K562 (cell line): ENCODE data around the gene MAP2K7. TPM values are rescaled to one million over a fixed set of nuclear protein-coding genes. Genes with fewer than 3 reads are reported as not detected.

Experiments
- ATAC-seq: fragments of 200-7000 bp; cut with Tn5 transposase; 3 replicates; pipeline ENCODE4 v1.9.1; 2020; ENCODE audit warnings: moderate library complexity
- BruUV-seq: library from RNA; stranded (reverse); fragments of 400-500 nt; replicated peaks from 2 replicates; lab custom pipeline; 2021; lab: Mats Ljungman, UMichigan
- CTCF ChIA-PET: fragments of 300-600 bp; formaldehyde crosslinking; extraction: SDS; loops from one replicate; lab custom pipeline; 2021; ENCODE audit warnings: low intra/inter-chr PET ratio; lab: Yijun Ruan, JAX
- POLR2A ChIA-PET: fragments of 300-600, 350-650 bp; sonication (Branson Sonifier 250); formaldehyde crosslinking; extraction: SDS; loops from one replicate; lab custom pipeline; 2021; ENCODE audit warnings: antibody characterized with exemption, inconsistent platforms; lab: Yijun Ruan, JAX
- DNase-seq, 4 experiments: peaks; one replicate each; pipeline versions ENCODE4 v3.0.0 to v3.0.0-alpha.2; 2011 to 2018; ENCODE audit warnings: low spot score in 3 of 4, mixed read lengths in 3 of 4; ENCODE audit errors: extremely low read depth in 1 of 4
- FAIRE-seq: peaks from 2 replicates; lab custom pipeline; 2011; peaks lifted over from hg19 to GRCh38; lab: Jason Lieb, UNC
- H2AFZ ChIP-seq: 2 replicates; pipeline ENCODE4 v1.6.0; 2011; ENCODE audit warnings: low read depth, low read length, control low read depth, inconsistent platforms
- H3K27ac ChIP-seq: fragments of 200-600 bp; 3 replicates; pipeline ENCODE4 v1.8.0; 2011; ENCODE audit warnings: low read depth, mild to moderate bottlenecking, control low read depth, inconsistent platforms, low read length, moderate library complexity, mixed read lengths; ENCODE audit errors: extremely low read depth
- H3K27me3 ChIP-seq, 2 experiments: fragments of 300-600 bp in 1 of 2; 2 replicates in 1 of 2; 3 replicates in 1 of 2; pipeline versions ENCODE4 v1.6.0 to v1.8.0; 2011; ENCODE audit warnings: inconsistent platforms in 2 of 2, low read length in 2 of 2, mild to moderate bottlenecking in 1 of 2, mixed read lengths in 1 of 2, moderate library complexity in 1 of 2; ENCODE audit not compliant: control insufficient read depth in 2 of 2, insufficient read depth in 2 of 2
- H3K36me3 ChIP-seq: fragments of 300-600 bp; 3 replicates; pipeline ENCODE4 v1.8.0; 2011; ENCODE audit warnings: mild to moderate bottlenecking, low read length, inconsistent platforms; ENCODE audit not compliant: control insufficient read depth, insufficient read depth
- H3K4me1 ChIP-seq, 2 experiments: fragments of 200-600 bp in 1 of 2; replicated peaks in 1 of 2; 2 replicates in 1 of 2; 3 replicates in 1 of 2; pipeline versions ENCODE4 v1.5.1 to v1.8.0; 2011; ENCODE audit warnings: inconsistent platforms in 2 of 2, low read length in 2 of 2, mild to moderate bottlenecking in 1 of 2, mixed read lengths in 1 of 2, moderate library complexity in 1 of 2; ENCODE audit not compliant: control insufficient read depth in 2 of 2, insufficient read depth in 2 of 2
- H3K4me2 ChIP-seq: 2 replicates; pipeline ENCODE4 v1.6.1; 2011; ENCODE audit warnings: low read length, control low read depth, inconsistent platforms, mixed read lengths; ENCODE audit not compliant: insufficient read depth
- H3K4me3 ChIP-seq: fragments of 200-600 bp; sonication (generic), shearing (Covaris generic); 2 replicates; pipeline ENCODE4 v1.5.1; 2016; ENCODE audit warnings: control low read depth, inconsistent platforms
- H3K79me2 ChIP-seq: fragments of 200-600 bp; 3 replicates; pipeline ENCODE4 v1.8.0; 2011; ENCODE audit warnings: low read length, inconsistent platforms; ENCODE audit not compliant: control insufficient read depth, insufficient read depth
- H3K9ac ChIP-seq, 2 experiments: 2 replicates each; pipeline versions ENCODE4 v1.6.0 to v1.6.1; 2011; ENCODE audit warnings: low read depth in 2 of 2, low read length in 2 of 2, control low read depth in 1 of 2, inconsistent platforms in 1 of 2, mild to moderate bottlenecking in 1 of 2, mixed read lengths in 1 of 2; ENCODE audit not compliant: insufficient read depth in 1 of 2
- H3K9me1 ChIP-seq: one replicate; pipeline ENCODE4 v1.6.0; 2011; ENCODE audit warnings: inconsistent platforms, mild to moderate bottlenecking, low read length, moderate library complexity; ENCODE audit not compliant: control insufficient read depth, insufficient read depth
- H3K9me3 ChIP-seq: replicated peaks from 2 replicates; pipeline ENCODE4 v1.5.1; 2011; ENCODE audit warnings: low read depth, low read length, inconsistent platforms; ENCODE audit not compliant: control insufficient read depth, insufficient read depth
- H4K20me1 ChIP-seq: replicated peaks from 2 replicates; pipeline ENCODE4 v1.6.1; 2011; ENCODE audit warnings: low read length, inconsistent platforms, mixed read lengths; ENCODE audit not compliant: control insufficient read depth, insufficient read depth
- ARNT ChIP-seq, 2 experiments: fragments of 450-650 bp; IDR thresholded peaks; 2 replicates each; pipeline ENCODE4 v1.6.1; 2016; ENCODE audit warnings: mild to moderate bottlenecking in 1 of 2
- CBX8 ChIP-seq: fragments of 200-600 bp; sonication (generic); IDR thresholded peaks from 2 replicates; pipeline ENCODE4 v1.6.1; 2012; ENCODE audit warnings: borderline replicate concordance, mixed run types, low read depth, mild to moderate bottlenecking, moderate library complexity, mixed read lengths, low read length, control low read depth, inconsistent platforms; ENCODE audit not compliant: poor library complexity, severe bottlenecking; ENCODE audit errors: extremely low read depth
- EGR1 ChIP-seq: fragments of 450-650 bp; conservative IDR thresholded peaks from 2 replicates; pipeline ENCODE4 v1.6.1; 2017; ENCODE audit warnings: mild to moderate bottlenecking
- NCOA6 ChIP-seq: fragments of 450-650 bp; IDR thresholded peaks from 2 replicates; pipeline ENCODE4 v1.6.1; 2017; ENCODE audit warnings: mild to moderate bottlenecking
- POLR2AphosphoS5 ChIP-seq: IDR thresholded peaks from 2 replicates; pipeline ENCODE4 v1.6.1; 2011; ENCODE audit warnings: mild to moderate bottlenecking, low read depth, low read length, moderate library complexity; ENCODE audit not compliant: control insufficient read depth, insufficient read depth
- POLR2B ChIP-seq: fragments of 450-650 bp; IDR thresholded peaks from 2 replicates; pipeline ENCODE4 v1.6.1; 2018; ENCODE audit warnings: low read depth; ENCODE audit not compliant: partially characterized antibody
- RBFOX2 ChIP-seq: fragments of 200-400 bp; formaldehyde crosslinking; IDR thresholded peaks from 2 replicates; pipeline ENCODE4 v1.6.1; 2017; ENCODE audit warnings: low read depth, mild to moderate bottlenecking, low read length, moderate library complexity
- RNF2 ChIP-seq: sonication (generic); IDR thresholded peaks from 2 replicates; pipeline ENCODE4 v1.6.1; 2016
- SETDB1 ChIP-seq: IDR thresholded peaks from one replicate; pipeline ENCODE4 v1.6.1; 2012; ENCODE audit warnings: low read length, control low read depth, inconsistent platforms
- SLC30A9 ChIP-seq: fragments of 250-450 bp; sonication (Bioruptor Pico); IDR thresholded peaks from 2 replicates; pipeline ENCODE4 v1.8.0; 2022; ENCODE audit warnings: mild to moderate bottlenecking, moderate library complexity
- STAT6 ChIP-seq: sonication (generic); formaldehyde crosslinking; IDR thresholded peaks from 2 replicates; pipeline ENCODE4 v1.8.1; 2023; ENCODE audit warnings: mild to moderate bottlenecking, missing genetic modification reagents
- TAF7 ChIP-seq: fragments of 450-650 bp; IDR thresholded peaks from 2 replicates; pipeline ENCODE4 v1.6.1; 2016; ENCODE audit warnings: missing genetic modification characterization, missing compliant biosample characterization
- U2AF1 ChIP-seq: fragments of 200-400 bp; formaldehyde crosslinking; optimal IDR thresholded peaks from 2 replicates; pipeline ENCODE3; 2017; ENCODE audit warnings: mild to moderate bottlenecking, low read depth, low read length, moderate library complexity
- U2AF2 ChIP-seq: fragments of 200-400 bp; formaldehyde crosslinking; optimal IDR thresholded peaks from 2 replicates; pipeline ENCODE3; 2017; ENCODE audit warnings: low read depth, mild to moderate bottlenecking, low read length
- ZKSCAN1 ChIP-seq: fragments of 150-350 bp; IDR thresholded peaks from 2 replicates; pipeline ENCODE4 v1.6.1; 2016; ENCODE audit warnings: low read depth, low read length
- ZNF263 ChIP-seq: sonication (generic); formaldehyde crosslinking; IDR thresholded peaks from 2 replicates; pipeline ENCODE4 v1.8.0; 2022; ENCODE audit warnings: mild to moderate bottlenecking, missing genetic modification reagents, borderline replicate concordance
- WGBS: fragments of 100-300 bp; shearing (Covaris generic); methylation state at CpG from one replicate; pipeline ENCODE4 v1.1.6; 2016; ENCODE audit warnings: low coverage, mixed read lengths; ENCODE audit not compliant: insufficient coverage; ENCODE audit errors: missing lambda C conversion rate; 5-methylcytosine and 5-hydroxymethylcytosine counted together
- in situ Hi-C: fragments of 300-500 bp; cut with MboI; formaldehyde crosslinking; loops from 4 replicates; pipeline ENCODE4 v1.15.0; 2018; ENCODE audit warnings: inconsistent platforms, mixed read lengths
- intact Hi-C: fragments of 100-400 bp; cut with micrococcal nuclease; formaldehyde crosslinking; loops from 2 replicates; pipeline ENCODE4 v1.14.2; 2022
- polyA plus RNA-seq, 8 experiments: library from polyadenylated mRNA; depleted of rRNA in 4 of 8; stranded (reverse) in 5 of 8; unstranded in 3 of 8; fragments of >200 nt; fragmentation: Nextera tagmentation in 2 of 8; fragmentation: Illumina TruSeq in 1 of 8; extraction: Ambion mirVana in 2 of 8; extraction: Trizol in 1 of 8; gene quantifications; 2 replicates each; pipeline versions ENCODE4 v1.2.1 to v1.2.3, GENCODE V29; 2011 to 2014; ENCODE audit warnings: inconsistent platforms in 1 of 8, missing spikeins in 1 of 8
- total RNA-seq, 7 experiments: library from RNA; depleted of rRNA in 6 of 7; stranded (reverse); fragments of >200 nt in 6 of 7; fragmentation: Illumina TruSeq in 2 of 7; extraction: Trizol in 2 of 7; gene quantifications; 2 replicates each; pipeline versions ENCODE4 v1.2.1 to v1.2.3, GENCODE V29; 2011 to 2021; ENCODE audit warnings: low replicate concordance in 1 of 7
- TF ChIP-seq, protein P1 (sequence below): fragments of 250-450 bp; sonication (Bioruptor Pico); IDR thresholded peaks from 2 replicates; pipeline ENCODE4 v1.4.0; 2020; ENCODE audit warnings: mild to moderate bottlenecking, moderate library complexity
- TF ChIP-seq, protein P2 (sequence below), 2 experiments: fragments of 450-650 bp in 1 of 2; sonication (generic) in 1 of 2; formaldehyde crosslinking in 1 of 2; IDR thresholded peaks in 1 of 2; conservative IDR thresholded peaks in 1 of 2; 2 replicates each; pipeline versions ENCODE4 v1.6.1 to v1.8.1; 2016 to 2023; ENCODE audit warnings: mild to moderate bottlenecking in 2 of 2, moderate library complexity in 2 of 2, inconsistent platforms in 1 of 2, missing genetic modification reagents in 1 of 2

MAP2K7 gene
- total and polyA plus RNA-seq, 9 of the 15 experiments (the other 6 are each of a cell fraction or from before 2014, with no cell fraction given), result 0.51 to 45.8 (median 14.1) TPM

- no TSS peak for BruUV-seq
- Histone ChIP-seq H3K4me3 (no peak overlapping the region), H3K9me1 (no peaks in the 10 kb centered on the region), H4K20me1 (no peaks in the 10 kb centered on the region), H3K4me2 (no peak overlapping the region), H3K79me2 (no peaks in the 10 kb centered on the region), H2AFZ (no peak overlapping the region), H3K27ac (no peak overlapping the region), H3K9ac (0 out of 4 replicates have a peak overlapping the region, but pooled peaks of 1 of the 2 experiments have one; percentile 10), H3K36me3 (peaks cover 9% of the 10 kb centered on the region; the same call in 1 of the 3 replicates), H3K27me3 (no peaks in the 10 kb centered on the region), H3K4me1 (peaks cover 7 to 23% of the 10 kb centered on the region in 2 experiments; a peak in 4 of 5 replicates), H3K9me3 (no peaks in the 10 kb centered on the region)
- ChIA-PET CTCF (no interaction called here), POLR2A (interaction anchor here (0.9 to 4.1 kb wide), 2 partner anchors 9 to 49 kb away, joined by 3 to 26 read pairs; partner anchors contain the start of gene TIMM44)
- 8% methylated on average over 2 of the region's 3 CpGs for WGBS
- FAIRE-seq (no peak), ATAC-seq (no peak), DNase-seq (no peak)
- TF ChIP-seq SLC30A9 (CRISPR knock-in tag), result no peak
- no peak for TF ChIP-seq SETDB1
- peak; percentile 17 for TF ChIP-seq POLR2B
- TF ChIP-seq, protein P1, sequence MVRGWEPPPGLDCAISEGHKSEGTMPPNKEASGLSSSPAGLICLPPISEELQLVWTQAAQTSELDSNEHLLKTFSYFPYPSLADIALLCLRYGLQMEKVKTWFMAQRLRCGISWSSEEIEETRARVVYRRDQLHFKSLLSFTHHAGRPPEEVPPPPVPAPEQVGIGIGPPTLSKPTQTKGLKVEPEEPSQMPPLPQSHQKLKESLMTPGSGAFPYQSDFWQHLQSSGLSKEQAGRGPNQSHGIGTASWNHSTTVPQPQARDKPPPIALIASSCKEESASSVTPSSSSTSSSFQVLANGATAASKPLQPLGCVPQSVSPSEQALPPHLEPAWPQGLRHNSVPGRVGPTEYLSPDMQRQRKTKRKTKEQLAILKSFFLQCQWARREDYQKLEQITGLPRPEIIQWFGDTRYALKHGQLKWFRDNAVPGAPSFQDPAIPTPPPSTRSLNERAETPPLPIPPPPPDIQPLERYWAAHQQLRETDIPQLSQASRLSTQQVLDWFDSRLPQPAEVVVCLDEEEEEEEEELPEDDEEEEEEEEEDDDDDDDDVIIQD (CRISPR knock-in tag), result no peak
- TF ChIP-seq POLR2AphosphoS5, result no peak
- TF ChIP-seq NCOA6, result no peak
- no peak for TF ChIP-seq U2AF2
- TF ChIP-seq EGR1, result 0 out of 2 replicates have a peak, but pooled peaks have one; percentile 19
- TF ChIP-seq ZNF263, result peak; percentile 93
- no peak for TF ChIP-seq U2AF1
- no peak for TF ChIP-seq ARNT (IDR thresholded peaks at IDR 0.05)
- no peak for TF ChIP-seq ZKSCAN1
- TF ChIP-seq, protein P2, sequence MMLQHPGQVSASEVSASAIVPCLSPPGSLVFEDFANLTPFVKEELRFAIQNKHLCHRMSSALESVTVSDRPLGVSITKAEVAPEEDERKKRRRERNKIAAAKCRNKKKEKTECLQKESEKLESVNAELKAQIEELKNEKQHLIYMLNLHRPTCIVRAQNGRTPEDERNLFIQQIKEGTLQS (IDR thresholded peaks at IDR 0.05), result no peak
- TF ChIP-seq, protein P2 (CRISPR knock-in tag; conservative IDR thresholded peaks at IDR 0.05), result no peak
- TF ChIP-seq STAT6 (CRISPR knock-in tag), result no peak
- TF ChIP-seq CBX8, result no peak
- TF ChIP-seq TAF7 (tag), result no peak
- no peak for TF ChIP-seq RBFOX2
- TF ChIP-seq RNF2, result no peak
- intact Hi-C loops (no loop called here), in situ Hi-C loops (no loop called here)
These were observed 49.4 kb downstream of the MAP2K7 start for GRCh38 chr19:7953060-7953459.
